HEK293T (cell line): Measurements from ENCODE around the gene CCDC170.

ENCODE experiments used
- CTCF ChIA-PET: fragments of 350-600 bp; formaldehyde crosslinking; extraction: SDS; loops from one replicate; lab custom pipeline; 2021; ENCODE audit warnings: antibody characterized with exemption, inconsistent platforms; lab: Yijun Ruan, JAX
- POLR2A ChIA-PET: fragments of 350-600 bp; formaldehyde crosslinking; extraction: SDS; loops from one replicate; lab custom pipeline; 2020; ENCODE audit warnings: antibody characterized with exemption, inconsistent platforms; lab: Yijun Ruan, JAX
- DNase-seq: peaks from one replicate; pipeline ENCODE4 v3.0.0; 2012; ENCODE audit warnings: mixed read lengths; ENCODE audit errors: extremely low spot score
- ARNT ChIP-seq: fragments of 450-650 bp; IDR thresholded peaks from 2 replicates; pipeline ENCODE4 v1.6.1; 2017; ENCODE audit warnings: mild to moderate bottlenecking
- BHLHE40 ChIP-seq: fragments of 450-650 bp; IDR thresholded peaks from 2 replicates; pipeline ENCODE4 v1.6.1; 2016; ENCODE audit warnings: mild to moderate bottlenecking, moderate library complexity, borderline replicate concordance
- CTBP1 ChIP-seq: fragments of 450-650 bp; IDR thresholded peaks from 2 replicates; pipeline ENCODE4 v1.6.1; 2016; ENCODE audit warnings: borderline replicate concordance
- ELF4 ChIP-seq: fragments of 450-650 bp; IDR thresholded peaks from 2 replicates; pipeline ENCODE4 v1.6.1; 2017; ENCODE audit warnings: antibody characterized with exemption
- FOXA1 ChIP-seq: fragments of 450-650 bp; IDR thresholded peaks from 2 replicates; pipeline ENCODE4 v1.6.1; 2016; ENCODE audit warnings: mild to moderate bottlenecking
- FOXK2 ChIP-seq: fragments of 450-650 bp; IDR thresholded peaks from 2 replicates; pipeline ENCODE4 v1.6.1; 2016; ENCODE audit warnings: mild to moderate bottlenecking
- FOXM1 ChIP-seq: fragments of 450-650 bp; IDR thresholded peaks from 2 replicates; pipeline ENCODE4 v1.6.1; 2017; ENCODE audit warnings: mild to moderate bottlenecking, borderline replicate concordance
- HDGF ChIP-seq: fragments of 450-650 bp; IDR thresholded peaks from 2 replicates; pipeline ENCODE4 v1.6.1; 2017; ENCODE audit warnings: antibody characterized with exemption, borderline replicate concordance
- L3MBTL2 ChIP-seq: fragments of 450-650 bp; conservative IDR thresholded peaks from 2 replicates; pipeline ENCODE4 v1.6.1; 2016; ENCODE audit warnings: mild to moderate bottlenecking
- LEF1 ChIP-seq: fragments of 450-650 bp; IDR thresholded peaks from 2 replicates; pipeline ENCODE4 v1.6.1; 2017; ENCODE audit warnings: mild to moderate bottlenecking, borderline replicate concordance
- NFRKB ChIP-seq: fragments of 450-650 bp; IDR thresholded peaks from 2 replicates; pipeline ENCODE4 v1.6.1; 2016; ENCODE audit warnings: mild to moderate bottlenecking, moderate library complexity
- PKNOX1 ChIP-seq: fragments of 450-650 bp; IDR thresholded peaks from 2 replicates; pipeline ENCODE4 v1.6.1; 2016
- SP1 ChIP-seq: fragments of 450-650 bp; IDR thresholded peaks from 2 replicates; pipeline ENCODE4 v1.6.1; 2017
- SUZ12 ChIP-seq: fragments of 450-650 bp; IDR thresholded peaks from 2 replicates; pipeline ENCODE4 v1.6.1; 2016; ENCODE audit warnings: mild to moderate bottlenecking
- TARDBP ChIP-seq: fragments of 450-650 bp; IDR thresholded peaks from 2 replicates; pipeline ENCODE4 v1.6.1; 2016
- ZNF384 ChIP-seq: fragments of 450-650 bp; IDR thresholded peaks from 2 replicates; pipeline ENCODE4 v1.6.1; 2016

Gene CCDC170

GRCh38 chr6:151590742-151591141, 96.9 kb downstream of the CCDC170 start:
- TF ChIP-seq ELF4: no peak
- no peak for TF ChIP-seq FOXA1
- POLR2A ChIA-PET: no interaction called here
- DNase-seq: no peak
- CTCF ChIA-PET: interaction anchor here (0.5 kb wide), 1 partner anchor 16 kb away, joined by 4 read pairs; no protein-coding TSS in a partner anchor

GRCh38 chr6:151592449-151593159, 98.8 kb downstream of the CCDC170 start:
- no peak for TF ChIP-seq FOXA1
- no peak for TF ChIP-seq ZNF384
- no peak for TF ChIP-seq L3MBTL2
- TF ChIP-seq NFRKB: no peak
- no peak for TF ChIP-seq ELF4
- TF ChIP-seq BHLHE40: no peak
- no peak for TF ChIP-seq LEF1
- DNase-seq: no peak
- ChIA-PET POLR2A (no interaction called here), CTCF (no interaction called here)

- TF ChIP-seq PKNOX1 (peak; percentile 56; the same call in 1 of the 2 replicates), LEF1 (no peak)
- ChIA-PET CTCF (no interaction called here), POLR2A (no interaction called here)
- DNase-seq: no peak
These were observed 115.5 kb downstream of the CCDC170 start for GRCh38 chr6:151609146-151609902.

- ChIA-PET POLR2A (no interaction called here), CTCF (no interaction called here)
- no peak for TF ChIP-seq ARNT
- no peak for TF ChIP-seq CTBP1
- TF ChIP-seq BHLHE40: no peak
- no peak for TF ChIP-seq ZNF384
- TF ChIP-seq L3MBTL2: no peak
- no peak for DNase-seq
These were observed 116.5 kb downstream of the CCDC170 start for GRCh38 chr6:151610326-151610725.

- no peak for TF ChIP-seq ARNT
- TF ChIP-seq NFRKB: no peak
- TF ChIP-seq FOXA1: no peak
- no peak for TF ChIP-seq ELF4
- TF ChIP-seq TARDBP: no peak
- TF ChIP-seq FOXK2: no peak
- no peak for TF ChIP-seq FOXM1
- no peak for TF ChIP-seq LEF1
- no peak for TF ChIP-seq ZNF384
- no peak for DNase-seq
- CTCF ChIA-PET: interaction anchor here (0.6 kb wide), 1 partner anchor 208 kb away, joined by 3 read pairs; no protein-coding TSS in a partner anchor
- POLR2A ChIA-PET: no interaction called here
These were observed 120.8 kb downstream of the CCDC170 start for GRCh38 chr6:151614630-151615029.

- ChIA-PET CTCF (interaction anchor here (0.6 to 0.7 kb wide), 2 partner anchors 9 to 399 kb away, joined by 3 to 4 read pairs; no protein-coding TSS in a partner anchor), POLR2A (no interaction called here)
- no peak for TF ChIP-seq FOXM1
- no peak for TF ChIP-seq FOXA1
- no peak for DNase-seq
These were observed 122.3 kb downstream of the CCDC170 start for GRCh38 chr6:151616091-151616513.

GRCh38 chr6:151616600-151616999, 122.8 kb downstream of the CCDC170 start:
- TF ChIP-seq SUZ12 (no peak), FOXA1 (no peak), SP1 (no peak), HDGF (no peak), ZNF384 (no peak), CTBP1 (no peak), ELF4 (no peak), FOXM1 (no peak)
- no peak for DNase-seq
- ChIA-PET CTCF (interaction anchor here (0.6 to 0.7 kb wide), 2 partner anchors 10 to 399 kb away, joined by 3 to 4 read pairs; no protein-coding TSS in a partner anchor), POLR2A (no interaction called here)

- ChIA-PET CTCF (no interaction called here), POLR2A (no interaction called here)
- TF ChIP-seq FOXA1 (no peak), ELF4 (no peak), SP1 (no peak), FOXM1 (no peak), ZNF384 (no peak), TARDBP (no peak), CTBP1 (no peak), FOXK2 (no peak), L3MBTL2 (no peak), NFRKB (no peak), PKNOX1 (no peak), BHLHE40 (no peak), ARNT (no peak), HDGF (no peak)
- no peak for DNase-seq
These were observed 123.7 kb downstream of the CCDC170 start for GRCh38 chr6:151617539-151617938.
